Renal cortex interstitium (tissue), 11 donors: ENCODE results near the gene TNFSF18. TPM values are rescaled to one million over a fixed set of nuclear protein-coding genes. Genes with fewer than 3 reads are reported as not detected.

ENCODE experiments used
- DNase-seq, 11 donors: peaks; one replicate each; pipeline ENCODE4 v3.0.0-alpha.2; 2013; ENCODE audit warnings: low read depth in 9 of 11, low spot score in 4 of 11; ENCODE audit errors: extremely low read depth in 1 of 11
- polyA plus RNA-seq, 3 donors: library from polyadenylated mRNA; unstranded; fragments of 120-200 nt; gene quantifications; one replicate each; pipeline ENCODE4 v1.2.1, GENCODE V29; 2013; ENCODE audit not compliant: insufficient read length in 3 of 3

Gene TNFSF18
- polyA plus RNA-seq, 3 donors, result 0.13 to 0.37 (median 0.15) TPM

- DNase-seq, result no peak
Measured at GRCh38 chr1:172991674-172992400, 58.9 kb downstream of the TNFSF18 start.

GRCh38 chr1:172990598-172991215 lies 60.0 kb downstream of the TNFSF18 start:
- DNase-seq, result no peak

Other genes starting within 250 kb of the TNFSF18 start
- 1 to 10 TPM; 1.6 to 1.9 (median 1.9) TPM for gene TNFSF4, start 156.4 kb upstream of the TNFSF18 start, polyA plus RNA-seq